ENCODE results near the gene GPR132.
A peak's percentile ranks its signal among the peaks of the same experiment; 100 is the strongest.
"Not testable (repeated sequence)": the region's sequence is repeated elsewhere in the genome, so short reads cannot be mapped to it uniquely, and the experiment has no call there.

The GPR132 gene

GRCh38 chr14:105074601-105075053, 9.4 kb upstream of the GPR132 start:
- DNase-seq = peak; percentile 89

DNA sequence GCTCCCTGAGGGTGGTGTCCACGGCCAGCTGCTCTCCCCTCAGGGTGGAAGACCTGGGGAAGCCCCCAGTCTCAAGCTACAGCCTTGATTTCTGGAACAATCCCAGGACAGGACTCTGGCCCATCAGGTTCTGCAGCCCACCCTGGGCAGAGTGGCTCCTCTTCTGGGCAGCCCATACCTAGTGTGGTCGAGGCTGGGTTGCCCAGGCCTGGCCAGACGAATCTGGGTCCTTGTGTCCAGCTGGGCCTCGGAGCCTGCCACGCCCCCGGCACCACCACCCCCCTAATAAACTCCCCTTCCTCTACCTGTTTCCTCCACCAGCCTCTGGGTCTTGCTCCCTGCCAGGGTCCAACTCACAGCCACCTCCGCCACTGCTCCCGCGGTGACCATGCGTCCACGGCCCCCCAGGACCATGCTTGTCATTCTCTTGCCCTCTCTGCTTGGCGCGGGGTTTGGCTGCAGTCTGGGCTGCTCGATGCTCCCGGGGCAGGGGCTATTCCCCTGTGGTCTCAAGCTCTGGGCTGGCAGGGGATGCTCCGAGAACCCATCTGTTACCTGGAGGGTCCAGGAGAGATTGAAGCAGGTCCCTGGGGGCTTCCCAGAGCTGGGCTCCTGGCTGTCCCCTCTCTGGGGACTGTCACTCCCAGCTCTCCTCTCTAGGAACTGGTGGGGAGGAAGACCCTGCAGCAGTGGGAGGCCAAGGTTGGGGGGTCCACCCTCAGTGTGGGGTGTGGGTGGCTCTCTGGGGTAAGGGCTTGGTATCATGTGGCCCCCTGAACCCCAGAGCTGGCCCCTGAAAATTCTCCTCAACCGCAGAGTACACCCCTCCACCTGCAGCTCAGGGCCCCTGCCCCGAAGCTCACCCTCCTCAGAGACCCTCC, 8.7 kb upstream of the GPR132 start:
- no peak for DNase-seq

GRCh38 chr14:105072892-105073719, 7.9 kb upstream of the GPR132 start:
- DNase-seq = no peak

GRCh38 chr14:105072381-105072861, 7.2 kb upstream of the GPR132 start:
- DNase-seq = no peak

GRCh38 chr14:105071942-105072341, 6.7 kb upstream of the GPR132 start:
- no peak for DNase-seq

- DNase-seq = no peak
Observed at GRCh38 chr14:105071326-105071725, 6.1 kb upstream of the GPR132 start.

DNA sequence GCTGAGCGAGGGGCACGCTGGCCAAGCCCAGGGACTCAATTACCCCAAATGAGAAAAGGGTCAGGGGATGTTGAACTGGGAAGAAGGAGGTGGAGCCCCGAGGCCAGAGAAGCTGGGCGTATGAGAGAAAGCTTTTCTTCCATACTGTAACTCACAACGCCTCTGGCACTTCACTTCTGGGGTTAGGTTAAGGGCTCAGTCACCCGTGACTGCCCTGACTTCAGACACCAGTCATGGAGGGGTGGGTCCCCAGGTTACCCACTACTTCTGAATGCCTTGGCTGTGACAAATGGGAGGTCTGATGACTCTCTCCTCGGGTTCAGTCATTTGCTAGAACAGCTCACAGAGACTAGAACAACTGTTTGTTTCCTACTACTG, 5.5 kb upstream of the GPR132 start:
- no peak for DNase-seq

DNA sequence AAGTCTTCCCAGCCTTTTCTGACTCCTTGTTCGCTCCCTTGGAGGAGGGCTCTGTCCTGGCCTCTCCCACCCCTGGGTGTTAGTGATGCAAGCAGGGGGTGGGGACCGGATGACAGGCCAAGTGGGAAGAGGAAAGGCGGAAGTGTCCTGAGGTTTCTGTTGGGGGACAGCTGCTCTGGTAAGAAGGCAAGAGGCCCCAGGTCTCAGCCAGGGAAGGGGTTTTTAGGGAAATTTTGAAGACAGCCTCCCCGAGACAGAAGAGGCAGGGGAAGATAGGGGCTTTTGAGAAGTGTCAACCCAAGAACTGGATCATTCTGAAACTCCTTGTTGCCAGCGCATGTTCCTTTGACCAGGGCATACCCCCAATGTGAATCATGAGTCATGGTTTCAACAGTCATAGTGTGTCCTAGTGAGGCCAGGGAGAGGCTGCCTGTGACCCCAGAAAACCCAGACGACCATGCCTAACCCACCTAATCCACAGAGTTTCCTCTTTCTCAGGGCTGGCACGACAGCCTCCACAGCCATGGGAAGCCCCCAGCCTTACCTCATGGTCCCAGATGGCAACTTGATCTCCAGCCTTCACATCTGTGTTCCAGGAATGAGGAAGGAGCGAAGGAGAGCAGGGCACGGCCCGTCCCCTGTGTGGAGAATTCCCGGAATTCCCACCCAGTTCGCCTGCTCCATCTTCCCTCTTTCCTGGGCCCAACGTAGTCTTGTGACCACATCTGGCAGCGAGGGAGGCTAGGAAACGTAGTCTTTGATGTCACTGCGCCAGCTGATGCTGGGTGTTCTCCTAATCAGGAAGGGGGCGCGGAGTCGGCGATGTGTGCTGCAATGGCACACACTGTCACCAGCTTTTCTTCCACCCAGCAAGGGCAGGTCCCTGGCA, 4.9 kb upstream of the GPR132 start:
- DNase-seq = no peak

GRCh38 chr14:105069522-105069870, 4.3 kb upstream of the GPR132 start:
- no peak for DNase-seq

DNA sequence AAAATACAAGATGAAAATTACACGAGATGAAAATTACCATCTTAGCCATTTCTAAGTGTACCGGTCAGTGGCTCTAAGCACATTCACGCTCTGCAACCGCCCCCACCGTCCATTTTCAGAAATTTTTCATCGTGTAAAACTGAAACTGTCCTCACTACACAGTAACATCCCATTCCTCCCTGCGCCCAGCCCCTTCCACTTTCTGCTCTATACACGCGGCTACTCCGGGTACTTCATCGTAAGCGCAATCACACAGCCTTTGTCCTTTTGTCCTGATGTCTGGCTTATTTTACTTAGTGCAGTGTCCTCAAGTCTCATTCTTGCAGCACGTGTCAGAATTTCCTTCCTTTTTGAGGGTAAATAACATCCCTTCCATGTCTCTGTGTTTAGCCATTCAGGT, 3.6 kb upstream of the GPR132 start:
- no peak for DNase-seq

DNA sequence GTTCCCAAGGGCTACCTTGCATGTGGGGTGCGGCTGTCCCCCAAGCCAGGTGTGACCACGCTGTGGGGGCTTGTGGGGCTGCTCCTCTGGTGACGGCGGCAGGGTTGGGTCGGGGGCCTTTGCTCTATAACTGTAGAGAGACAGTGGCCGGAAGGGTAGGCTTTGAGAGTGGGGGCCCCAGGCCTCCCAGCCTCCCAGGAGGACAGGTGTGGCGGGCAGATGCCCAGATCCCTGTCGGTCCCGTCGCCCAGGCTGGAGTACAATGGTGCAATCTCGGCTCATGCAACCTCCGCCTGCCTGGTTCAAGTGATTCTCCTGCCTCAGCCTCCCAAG, 2.7 kb upstream of the GPR132 start:
- no peak for DNase-seq

GRCh38 chr14:105067140-105067968, 2.1 kb upstream of the GPR132 start:
- DNase-seq = no peak

DNA sequence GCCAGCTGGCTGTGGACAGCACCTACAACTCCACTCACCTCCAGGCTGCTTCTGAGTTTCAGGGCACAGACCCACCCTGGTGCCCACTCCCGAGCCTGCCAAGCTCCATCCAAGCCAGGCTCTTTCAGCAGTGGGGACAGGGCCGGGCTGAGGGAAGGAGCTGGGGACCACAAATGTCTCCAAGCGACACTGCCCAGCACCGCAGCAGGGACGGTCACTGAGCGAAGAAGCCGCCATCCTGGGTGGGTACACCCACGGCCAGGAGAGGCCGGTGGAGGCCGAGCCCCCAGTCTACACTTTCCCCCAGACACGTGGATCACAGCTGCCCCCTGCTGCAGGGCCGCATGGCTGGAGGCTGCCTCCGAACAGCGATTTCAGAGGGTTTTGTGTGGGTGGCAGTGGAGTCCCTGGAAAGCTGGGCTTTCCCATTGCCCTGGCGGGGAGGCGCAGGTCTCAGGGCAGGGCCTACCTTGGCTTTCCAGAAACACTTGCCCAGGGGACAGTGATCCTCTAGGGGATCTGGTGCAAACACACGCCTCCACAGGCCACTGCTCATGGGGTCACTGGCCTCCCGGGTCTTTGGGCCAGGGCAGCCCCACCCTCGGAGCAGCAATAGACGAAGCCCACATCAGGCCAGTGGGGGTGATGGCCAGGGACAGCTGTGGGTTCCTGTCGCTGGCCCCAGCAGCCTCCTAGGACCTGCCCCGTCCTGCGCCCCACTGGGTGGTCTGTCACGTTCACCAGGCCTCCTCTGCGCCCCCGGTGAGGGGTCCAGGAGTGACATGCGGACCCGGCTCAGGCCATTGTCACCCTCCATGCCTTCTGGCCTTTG, 1.2 kb upstream of the GPR132 start:
- DNase-seq = no peak

GRCh38 chr14:105064721-105065143, 498 bp downstream of the GPR132 start:
- no peak for DNase-seq

DNA sequence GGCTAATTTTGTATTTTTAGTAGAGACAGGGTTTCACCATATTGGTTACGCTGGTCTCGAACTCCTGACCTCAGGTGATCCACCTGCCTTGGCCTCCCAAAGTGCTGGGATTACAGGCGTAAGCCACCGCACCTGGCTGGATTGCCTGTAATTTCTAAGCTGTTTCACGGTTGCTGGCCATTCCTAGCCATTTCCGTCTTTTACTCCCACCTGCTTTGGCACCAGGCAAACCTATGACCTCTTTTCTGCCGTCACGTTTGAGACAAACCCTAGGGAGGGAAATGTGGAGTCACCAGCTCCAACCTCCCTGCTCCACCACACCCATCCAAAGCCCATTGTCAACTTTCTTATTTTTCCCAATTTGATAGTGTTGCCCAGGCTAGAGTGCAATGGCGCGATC, 1.2 kb downstream of the GPR132 start:
- DNase-seq = no peak

GRCh38 chr14:105063506-105063905, 1.7 kb downstream of the GPR132 start:
- not testable (repeated sequence) for DNase-seq

- DNase-seq = no peak
Observed at GRCh38 chr14:105063056-105063455, 2.2 kb downstream of the GPR132 start.

DNA sequence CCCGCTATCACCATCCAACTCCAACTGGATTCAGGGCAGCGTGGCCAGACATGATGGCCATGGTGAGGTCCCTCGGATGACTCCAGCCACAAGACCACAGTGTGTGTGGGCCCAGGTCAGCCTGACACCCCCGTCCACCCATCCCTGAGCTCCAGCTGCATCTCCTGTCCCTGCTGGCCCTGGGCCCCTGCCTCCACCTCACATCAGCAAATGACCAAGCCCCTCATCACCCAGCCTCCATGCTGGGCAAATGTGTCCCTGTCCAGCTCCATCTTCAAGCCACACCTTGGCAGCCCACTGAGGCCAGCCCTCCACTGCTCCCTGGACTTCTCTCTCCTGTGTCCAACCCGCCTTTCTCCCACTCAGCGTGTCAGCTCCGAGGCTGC, 3.2 kb downstream of the GPR132 start:
- DNase-seq = no peak

GRCh38 chr14:105061428-105062047, 3.7 kb downstream of the GPR132 start:
- no peak for DNase-seq

- DNase-seq = no peak
Observed at GRCh38 chr14:105060751-105061427, 4.3 kb downstream of the GPR132 start.

Data from NCI-H345 (cell line).